Dendritic cell treated with granulocyte-macrophage colony-stimulating factor and Interleukin-4, amounts not matched to agents 40 ng/mL and 50 ng/mL, for 4 days (primary cell): ENCODE data around the gene PLSCR3.
"Not testable (repeated sequence)": the region's sequence is repeated elsewhere in the genome, so short reads cannot be mapped to it uniquely, and the experiment has no call there.

ENCODE experiments used
- H3K27ac Mint-ChIP-seq: one replicate; pipeline ENCODE4 v1.8.0; 2022; ENCODE audit warnings: mild to moderate bottlenecking, mixed read lengths
- H3K27me3 Mint-ChIP-seq: one replicate; pipeline ENCODE4 v1.8.0; 2022; ENCODE audit warnings: mild to moderate bottlenecking, mixed read lengths
- H3K36me3 Mint-ChIP-seq: one replicate; pipeline ENCODE4 v1.8.0; 2022; ENCODE audit warnings: low read depth, mixed read lengths
- H3K4me1 Mint-ChIP-seq: one replicate; pipeline ENCODE4 v1.8.0; 2022; ENCODE audit warnings: low read depth, mixed read lengths
- H3K4me3 Mint-ChIP-seq: one replicate; pipeline ENCODE4 v1.8.0; 2022; ENCODE audit warnings: mild to moderate bottlenecking, moderate library complexity, mixed read lengths
- H3K9me3 Mint-ChIP-seq: one replicate; pipeline ENCODE4 v1.8.0; 2022; ENCODE audit warnings: mixed read lengths
- intact Hi-C: fragments of 100-400 bp; cut with micrococcal nuclease; formaldehyde crosslinking; loops from one replicate; pipeline ENCODE4 v1.15.0; 2022

PLSCR3 gene

GRCh38 chr17:7367918-7368598 lies 26.3 kb downstream of the PLSCR3 start:
- intact Hi-C loops = no loop called here
- Mint-ChIP-seq H3K9me3 (no peaks in the 10 kb centered on the region), H3K4me3 (no peak overlapping the region), H3K27ac (no peak overlapping the region), H3K4me1 (no peaks in the 10 kb centered on the region), H3K27me3 (peaks cover 19% of the 10 kb centered on the region), H3K36me3 (no peaks in the 10 kb centered on the region)

GRCh38 chr17:7367083-7367482 lies 27.2 kb downstream of the PLSCR3 start:
- no peaks in the 10 kb centered on the region for H3K4me1 Mint-ChIP-seq
- no peaks in the 10 kb centered on the region for H3K9me3 Mint-ChIP-seq
- no peak overlapping the region for H3K4me3 Mint-ChIP-seq
- H3K27ac Mint-ChIP-seq = no peak overlapping the region
- H3K36me3 Mint-ChIP-seq = no peaks in the 10 kb centered on the region
- peaks cover 15% of the 10 kb centered on the region for H3K27me3 Mint-ChIP-seq
- intact Hi-C loops = no loop called here

GRCh38 chr17:7365963-7366362 lies 28.4 kb downstream of the PLSCR3 start:
- peaks cover 13% of the 10 kb centered on the region for H3K27me3 Mint-ChIP-seq
- H3K9me3 Mint-ChIP-seq, H3K27ac Mint-ChIP-seq, intact Hi-C loops, H3K36me3 Mint-ChIP-seq, H3K4me3 Mint-ChIP-seq, H3K4me1 Mint-ChIP-seq: not testable (repeated sequence)

GRCh38 chr17:7363311-7363710 lies 31.0 kb downstream of the PLSCR3 start:
- H3K27ac Mint-ChIP-seq = no peak overlapping the region
- no peak overlapping the region for H3K4me3 Mint-ChIP-seq
- no peaks in the 10 kb centered on the region for H3K36me3 Mint-ChIP-seq
- no peaks in the 10 kb centered on the region for H3K9me3 Mint-ChIP-seq
- intact Hi-C loops = no loop called here
- no peaks in the 10 kb centered on the region for H3K4me1 Mint-ChIP-seq
- H3K27me3 Mint-ChIP-seq = peaks cover 2% of the 10 kb centered on the region

- no peaks in the 10 kb centered on the region for H3K9me3 Mint-ChIP-seq
Measured at GRCh38 chr17:7361906-7362305, 32.4 kb downstream of the PLSCR3 start.

GRCh38 chr17:7357381-7357780 lies 36.9 kb downstream of the PLSCR3 start:
- Mint-ChIP-seq H3K9me3 (no peaks in the 10 kb centered on the region), H3K4me1 (peaks cover 36% of the 10 kb centered on the region), H3K27me3 (peaks cover 12% of the 10 kb centered on the region), H3K27ac (no peak overlapping the region), H3K4me3 (no peak overlapping the region), H3K36me3 (peaks cover 6% of the 10 kb centered on the region)
- intact Hi-C loops = loop anchor here (10.0 kb wide), 2 partner anchors 47 to 127 kb away; partner anchors contain the start of genes NLGN2, POLR2A, SLC35G6 and TMEM256

More at GRCh38 chr17:7361906-7362305, 32.4 kb downstream of the PLSCR3 start:
- no peaks in the 10 kb centered on the region for H3K4me1 Mint-ChIP-seq
- no peak overlapping the region for H3K27ac Mint-ChIP-seq
- intact Hi-C loops = no loop called here
- no peak overlapping the region for H3K4me3 Mint-ChIP-seq
- no peaks in the 10 kb centered on the region for H3K36me3 Mint-ChIP-seq
- peaks cover 4% of the 10 kb centered on the region for H3K27me3 Mint-ChIP-seq

GRCh38 chr17:7356756-7357155 lies 37.6 kb downstream of the PLSCR3 start:
- Mint-ChIP-seq H3K27me3 (peaks cover 12% of the 10 kb centered on the region), H3K4me3 (no peak overlapping the region), H3K27ac (no peak overlapping the region), H3K4me1 (peaks cover 40% of the 10 kb centered on the region), H3K36me3 (peaks cover 10% of the 10 kb centered on the region), H3K9me3 (no peaks in the 10 kb centered on the region)
- intact Hi-C loops = loop anchor here (10.0 kb wide), 2 partner anchors 48 to 128 kb away; partner anchors contain the start of genes NLGN2, POLR2A, SLC35G6 and TMEM256

GRCh38 chr17:7356072-7356549 lies 38.2 kb downstream of the PLSCR3 start:
- Mint-ChIP-seq H3K27ac (no peak overlapping the region), H3K4me3 (no peak overlapping the region), H3K27me3 (peaks cover 12% of the 10 kb centered on the region), H3K36me3 (peaks cover 15% of the 10 kb centered on the region), H3K9me3 (no peaks in the 10 kb centered on the region), H3K4me1 (peaks cover 44% of the 10 kb centered on the region)
- intact Hi-C loops = loop anchor here (10.0 kb wide), 2 partner anchors 49 to 129 kb away; partner anchors contain the start of genes NLGN2, POLR2A, SLC35G6 and TMEM256

GRCh38 chr17:7355573-7355972 lies 38.8 kb downstream of the PLSCR3 start:
- peaks cover 18% of the 10 kb centered on the region for H3K36me3 Mint-ChIP-seq
- peaks cover 12% of the 10 kb centered on the region for H3K27me3 Mint-ChIP-seq
- H3K4me1 Mint-ChIP-seq = peaks cover 49% of the 10 kb centered on the region
- no peak overlapping the region for H3K27ac Mint-ChIP-seq
- H3K4me3 Mint-ChIP-seq = no peak overlapping the region
- intact Hi-C loops = loop anchor here (1.0 to 10.0 kb wide), 3 partner anchors 49 to 206 kb away; partner anchors contain the start of genes NLGN2, POLR2A, SENP3 and SLC35G6
- no peaks in the 10 kb centered on the region for H3K9me3 Mint-ChIP-seq

- H3K9me3 Mint-ChIP-seq = no peaks in the 10 kb centered on the region
- intact Hi-C loops = loop anchor here (1.0 to 10.0 kb wide), 3 partner anchors 50 to 206 kb away; partner anchors contain the start of genes NLGN2, POLR2A, SENP3 and SLC35G6
- no peak within 1 kb of the TSS for H3K4me3 Mint-ChIP-seq
- peaks cover 54% of the 10 kb centered on the region for H3K4me1 Mint-ChIP-seq
- peaks cover 12% of the 10 kb centered on the region for H3K27me3 Mint-ChIP-seq
- H3K36me3 Mint-ChIP-seq = peaks cover 18% of the 10 kb centered on the region
- no peak within 1 kb of the TSS for H3K27ac Mint-ChIP-seq
Measured at GRCh38 chr17:7355053-7355452, 39.3 kb downstream of the PLSCR3 start, which contains the start of gene TMEM95. TSS of gene TMEM95 (plus strand) at chr17:7355156. CDS start at chr17:7355205, 49 bp downstream.

- intact Hi-C loops = loop anchor here (5.0 to 10.0 kb wide), 3 partner anchors 50 to 130 kb away; partner anchors contain the start of genes FGF11, NLGN2, POLR2A and SLC35G6
- no peak overlapping the region for H3K4me3 Mint-ChIP-seq
- no peaks in the 10 kb centered on the region for H3K9me3 Mint-ChIP-seq
- H3K36me3 Mint-ChIP-seq = peaks cover 18% of the 10 kb centered on the region
- peaks cover 60% of the 10 kb centered on the region for H3K4me1 Mint-ChIP-seq
- no peak overlapping the region for H3K27ac Mint-ChIP-seq
- H3K27me3 Mint-ChIP-seq = peaks cover 12% of the 10 kb centered on the region
Measured at GRCh38 chr17:7354262-7354843, 40.0 kb downstream of the PLSCR3 start.

GRCh38 chr17:7352910-7353635 lies 41.3 kb downstream of the PLSCR3 start:
- H3K36me3 Mint-ChIP-seq = peaks cover 31% of the 10 kb centered on the region
- peaks cover 71% of the 10 kb centered on the region for H3K4me1 Mint-ChIP-seq
- peak overlapping the region; percentile 84 for H3K27ac Mint-ChIP-seq
- H3K9me3 Mint-ChIP-seq = no peaks in the 10 kb centered on the region
- intact Hi-C loops = loop anchor here (5.0 to 10.0 kb wide), 3 partner anchors 52 to 132 kb away; partner anchors contain the start of genes FGF11, NLGN2, POLR2A and SLC35G6
- H3K27me3 Mint-ChIP-seq = peaks cover 12% of the 10 kb centered on the region
- peak overlapping the region; percentile 97 for H3K4me3 Mint-ChIP-seq

GRCh38 chr17:7352503-7352889 lies 41.8 kb downstream of the PLSCR3 start:
- Mint-ChIP-seq H3K4me3 (peak overlapping the region; percentile 97), H3K9me3 (no peaks in the 10 kb centered on the region), H3K36me3 (peaks cover 37% of the 10 kb centered on the region), H3K4me1 (peaks cover 77% of the 10 kb centered on the region), H3K27ac (peak overlapping the region; percentile 84), H3K27me3 (peaks cover 12% of the 10 kb centered on the region)
- intact Hi-C loops = loop anchor here (5.0 to 10.0 kb wide), 3 partner anchors 52 to 132 kb away; partner anchors contain the start of genes FGF11, NLGN2, POLR2A and SLC35G6
